Vagina (tissue), 2 donors: ENCODE data around the gene SPON2. TPM values are rescaled to one million over a fixed set of nuclear protein-coding genes. Genes with fewer than 3 reads are reported as not detected.

Source experiments
- DNase-seq, 2 donors: peaks; one replicate each; pipeline ENCODE4 v3.0.0-alpha.2; 2017; ENCODE audit errors: extremely low spot score in 2 of 2
- H3K27ac ChIP-seq: fragments of 200-600 bp; sonication (generic); one replicate; pipeline ENCODE4 v1.5.1; 2019
- H3K27me3 ChIP-seq: fragments of 200-600 bp; sonication (generic); one replicate; pipeline ENCODE4 v1.5.1; 2019
- H3K36me3 ChIP-seq, 2 donors: fragments of 200-600 bp; sonication (generic); one replicate each; pipeline ENCODE4 v1.5.1; 2017 to 2019
- H3K4me1 ChIP-seq: fragments of 200-600 bp; sonication (generic); one replicate; pipeline ENCODE4 v1.5.1; 2019
- H3K4me3 ChIP-seq, 2 donors: fragments of 200-600 bp; sonication (generic); 1 replicate in 1 of 2; 2 replicates in 1 of 2; pipeline ENCODE4 v1.5.1; 2016 to 2019
- H3K9me3 ChIP-seq: fragments of 200-600 bp; sonication (generic); one replicate; pipeline ENCODE4 v1.5.1; 2019
- CTCF ChIP-seq, 3 experiments: fragments of 450-650 bp in 2 of 3; fragments of 200-600 bp in 1 of 3; sonication (generic) in 1 of 3; IDR thresholded peaks; one replicate each; pipeline ENCODE4 v1.5.1; 2017 to 2019; ENCODE audit warnings: antibody characterized with exemption in 3 of 3, mild to moderate bottlenecking in 2 of 3, moderate library complexity in 2 of 3
- POLR2A ChIP-seq, 2 donors: fragments of 450-650 bp; IDR thresholded peaks; one replicate each; pipeline ENCODE4 v1.6.1; 2017; ENCODE audit warnings: antibody characterized with exemption in 2 of 2, mild to moderate bottlenecking in 2 of 2, moderate library complexity in 2 of 2
- POLR2AphosphoS5 ChIP-seq, 2 donors: sonication (generic); formaldehyde crosslinking; IDR thresholded peaks; one replicate each; pipeline ENCODE4 v1.9.0; 2017; ENCODE audit warnings: antibody characterized with exemption in 2 of 2, mild to moderate bottlenecking in 2 of 2, low read depth in 1 of 2; ENCODE audit not compliant: insufficient read depth in 1 of 2
- intact Hi-C: fragments of 100-400 bp; cut with DNase I; formaldehyde crosslinking; loops from one replicate; pipeline ENCODE4 v1.15.1; 2023
- total RNA-seq: library from RNA; depleted of rRNA; stranded (reverse); fragments of >200 nt; gene quantifications from one replicate; pipeline ENCODE4 v1.2.3, GENCODE V29; 2016

The SPON2 gene
- total RNA-seq, 1 donor from 2014 or later = 72.2 TPM

GRCh38 chr4:1206299-1207156 lies 34.1 kb upstream of the SPON2 start:
- intact Hi-C loops = loop anchor here (5.0 kb wide), 2 partner anchors 34 to 41 kb away; partner anchors contain the start of genes CTBP1 and SPON2
- no peaks in the 10 kb centered on the region for H3K36me3 ChIP-seq
- no peaks in the 10 kb centered on the region for H3K9me3 ChIP-seq
- H3K4me3 ChIP-seq = no peak overlapping the region
- H3K27ac ChIP-seq = peak overlapping the region; percentile 83
- H3K4me1 ChIP-seq = peaks cover 98% of the 10 kb centered on the region
- no peaks in the 10 kb centered on the region for H3K27me3 ChIP-seq
- TF ChIP-seq POLR2A (IDR thresholded peaks at IDR 0.05) (no peak), CTCF (IDR thresholded peaks at IDR 0.05) (no peak), POLR2AphosphoS5 (IDR thresholded peaks at IDR 0.05; ENCODE audit: insufficient read depth in 1 of 2, low read depth in 1 of 2) (no peak)
- DNase-seq = no peak

GRCh38 chr4:1205586-1206298 lies 33.4 kb upstream of the SPON2 start:
- TF ChIP-seq POLR2A (IDR thresholded peaks at IDR 0.05) = no peak
- no peak for TF ChIP-seq CTCF (IDR thresholded peaks at IDR 0.05)
- no peak for TF ChIP-seq POLR2AphosphoS5 (IDR thresholded peaks at IDR 0.05; ENCODE audit: insufficient read depth in 1 of 2, low read depth in 1 of 2)
- DNase-seq = no peak
- intact Hi-C loops = loop anchor here (5.0 kb wide), 2 partner anchors 33 to 42 kb away; partner anchors contain the start of genes CTBP1 and SPON2
- peak overlapping the region; percentile 19 for H3K27ac ChIP-seq
- H3K4me3 ChIP-seq = no peak overlapping the region
- peaks cover 98% of the 10 kb centered on the region for H3K4me1 ChIP-seq
- H3K27me3 ChIP-seq = no peaks in the 10 kb centered on the region
- H3K9me3 ChIP-seq = no peaks in the 10 kb centered on the region
- no peaks in the 10 kb centered on the region for H3K36me3 ChIP-seq

- Histone ChIP-seq H3K36me3 (no peaks in the 10 kb centered on the region), H3K4me1 (peaks cover 98% of the 10 kb centered on the region), H3K4me3 (no peak overlapping the region), H3K9me3 (no peaks in the 10 kb centered on the region), H3K27me3 (no peaks in the 10 kb centered on the region), H3K27ac (peak overlapping the region; percentile 19)
- intact Hi-C loops = loop anchor here (5.0 kb wide), 2 partner anchors 33 to 42 kb away; partner anchors contain the start of genes CTBP1 and SPON2
- DNase-seq = peak in 1 of 2 donors; percentile 79
- no peak for TF ChIP-seq CTCF (IDR thresholded peaks at IDR 0.05)
- no peak for TF ChIP-seq POLR2AphosphoS5 (IDR thresholded peaks at IDR 0.05; ENCODE audit: insufficient read depth in 1 of 2, low read depth in 1 of 2)
- no peak for TF ChIP-seq POLR2A (IDR thresholded peaks at IDR 0.05)
These were observed 32.6 kb upstream of the SPON2 start for GRCh38 chr4:1204828-1205585.

- H3K27me3 ChIP-seq = no peaks in the 10 kb centered on the region
- peak overlapping the region; percentile 86 for H3K27ac ChIP-seq
- peaks cover 94% of the 10 kb centered on the region for H3K4me1 ChIP-seq
- intact Hi-C loops = no loop called here
- TF ChIP-seq POLR2A (IDR thresholded peaks at IDR 0.05) (no peak), POLR2AphosphoS5 (IDR thresholded peaks at IDR 0.05; ENCODE audit: insufficient read depth in 1 of 2, low read depth in 1 of 2) (no peak), CTCF (IDR thresholded peaks at IDR 0.05) (no peak)
- DNase-seq = peak in 1 of 2 donors; percentile 58
- no peaks in the 10 kb centered on the region for H3K9me3 ChIP-seq
- no peaks in the 10 kb centered on the region for H3K36me3 ChIP-seq
- no peak overlapping the region for H3K4me3 ChIP-seq
These were observed 32.0 kb upstream of the SPON2 start for GRCh38 chr4:1204286-1204827.
